IPS-18a (cell line): ENCODE measurements around the gene SYNE4.

Source experiments
- H3K27ac ChIP-seq: one replicate; pipeline ENCODE4 v1.5.1; 2013; ENCODE audit warnings: low read length
- H3K27me3 ChIP-seq: one replicate; pipeline ENCODE4 v1.6.1; 2013; ENCODE audit warnings: mild to moderate bottlenecking, low read length; ENCODE audit not compliant: control insufficient read depth, insufficient read depth
- H3K36me3 ChIP-seq: one replicate; pipeline ENCODE4 v1.6.1; 2013; ENCODE audit warnings: low read depth, low read length; ENCODE audit not compliant: control insufficient read depth
- H3K4me1 ChIP-seq: one replicate; pipeline ENCODE4 v1.6.1; 2013; ENCODE audit warnings: low read depth, low read length; ENCODE audit not compliant: control insufficient read depth
- H3K4me3 ChIP-seq: one replicate; pipeline ENCODE4 v1.5.1; 2013; ENCODE audit warnings: low read length
- H3K9ac ChIP-seq: one replicate; pipeline ENCODE4 v1.6.1; 2013; ENCODE audit warnings: mild to moderate bottlenecking, low read length, moderate library complexity
- H3K9me3 ChIP-seq: one replicate; pipeline ENCODE4 v1.6.1; 2013; ENCODE audit warnings: low read depth, low read length; ENCODE audit not compliant: control insufficient read depth

The SYNE4 gene, protein sequence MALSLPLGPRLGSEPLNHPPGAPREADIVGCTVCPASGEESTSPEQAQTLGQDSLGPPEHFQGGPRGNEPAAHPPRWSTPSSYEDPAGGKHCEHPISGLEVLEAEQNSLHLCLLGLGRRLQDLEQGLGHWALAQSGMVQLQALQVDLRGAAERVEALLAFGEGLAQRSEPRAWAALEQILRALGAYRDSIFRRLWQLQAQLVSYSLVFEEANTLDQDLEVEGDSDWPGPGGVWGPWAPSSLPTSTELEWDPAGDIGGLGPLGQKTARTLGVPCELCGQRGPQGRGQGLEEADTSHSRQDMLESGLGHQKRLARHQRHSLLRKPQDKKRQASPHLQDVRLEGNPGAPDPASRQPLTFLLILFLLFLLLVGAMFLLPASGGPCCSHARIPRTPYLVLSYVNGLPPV

DNA sequence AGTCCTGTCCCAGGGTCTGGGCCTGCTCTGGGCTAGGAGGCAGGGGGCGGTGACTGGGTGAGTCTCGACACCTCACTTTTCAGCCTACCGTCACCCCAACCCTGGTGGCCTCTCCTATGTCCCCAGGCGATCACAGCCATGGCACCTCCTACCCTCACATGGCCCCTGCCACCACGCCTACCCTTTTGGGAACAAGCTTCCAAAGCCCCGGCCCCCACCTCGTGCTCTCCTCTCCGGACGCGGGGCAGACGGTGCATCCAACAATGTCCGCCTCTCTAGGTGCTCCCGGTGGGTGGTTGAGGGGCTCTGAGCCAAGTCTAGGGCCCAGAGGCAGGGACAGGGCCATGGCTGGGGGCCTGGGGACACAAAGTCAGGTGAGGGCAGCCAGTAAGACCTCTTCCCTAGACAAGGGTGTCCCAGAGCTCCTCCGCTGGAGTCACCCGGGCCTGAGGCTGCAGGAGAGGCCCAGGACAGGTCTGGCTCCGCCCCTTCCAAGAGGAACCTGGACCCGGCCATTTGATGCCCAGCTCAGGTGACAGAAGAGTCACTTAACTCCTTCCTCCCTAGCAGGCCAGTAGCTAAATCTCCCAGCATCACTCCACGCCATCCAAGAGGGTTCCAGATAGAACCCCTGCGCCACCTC lies at the start of gene SYNE4:
SYNE4 (minus strand) TSS at position 478 of the 643 bp plus-strand sequence; CDS start at position 346, 132 bp downstream.
- no peak within 1 kb of the TSS for H3K27ac ChIP-seq
- H3K27me3 ChIP-seq, result no peaks in the 10 kb centered on the region
- peak within 1 kb of the TSS; percentile 39 for H3K9ac ChIP-seq
- H3K36me3 ChIP-seq, result peaks cover 3% of the 10 kb centered on the region
- no peaks in the 10 kb centered on the region for H3K9me3 ChIP-seq
- peak within 1 kb of the TSS; percentile 72 for H3K4me3 ChIP-seq
- no peaks in the 10 kb centered on the region for H3K4me1 ChIP-seq

DNA sequence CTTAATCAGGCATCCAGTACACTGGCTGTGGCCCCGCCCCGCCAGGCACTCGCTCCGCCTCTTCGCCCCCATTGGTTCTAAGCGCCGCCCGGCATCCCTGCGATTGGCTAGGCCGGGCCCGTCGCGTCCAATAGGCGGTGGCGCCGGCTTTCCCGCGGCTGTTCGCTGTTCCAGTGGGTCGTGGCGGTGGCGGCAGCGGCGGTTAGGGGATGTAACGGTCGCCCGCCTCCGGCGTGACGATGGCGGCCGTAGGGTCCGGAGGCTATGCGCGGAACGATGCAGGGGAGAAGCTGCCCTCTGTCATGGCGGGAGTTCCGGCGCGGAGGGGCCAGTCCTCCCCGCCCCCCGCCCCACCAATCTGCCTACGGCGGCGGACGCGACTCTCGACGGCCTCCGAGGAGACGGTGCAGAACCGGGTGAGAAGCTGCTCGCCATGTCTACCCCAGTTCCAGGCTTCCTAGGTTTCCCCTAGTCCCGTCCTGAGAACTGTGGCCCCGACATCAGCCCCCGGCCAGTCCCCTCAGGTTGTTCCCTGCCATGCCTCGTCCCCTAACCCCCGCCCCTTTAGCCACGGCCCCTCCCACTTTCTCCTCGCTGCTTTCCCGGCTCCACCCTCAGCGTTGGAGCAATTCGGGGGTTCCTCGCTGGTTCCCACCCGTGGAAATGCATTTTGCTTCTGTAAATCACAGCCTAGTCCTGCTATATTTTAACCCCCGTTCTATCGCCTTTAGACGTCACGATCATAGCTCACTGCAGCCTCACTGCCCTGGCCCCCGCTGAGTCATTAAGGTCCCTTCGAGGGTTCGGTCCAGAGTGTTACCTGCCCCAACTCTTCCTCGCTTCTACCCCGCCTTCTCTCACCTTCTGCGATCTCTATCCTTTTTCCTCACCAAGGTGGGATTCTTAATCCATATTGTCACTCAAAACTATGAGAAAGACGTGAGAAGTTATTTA lies 46.4 kb upstream of the SYNE4 start, which contains the start of gene WDR62:
WDR62 (plus strand) TSS at position 165 of the 954 bp plus-strand sequence; CDS start at position 240, 75 bp downstream.
- H3K27me3 ChIP-seq, result no peaks in the 10 kb centered on the region
- peak within 1 kb of the TSS; percentile 59 for H3K9ac ChIP-seq
- H3K9me3 ChIP-seq, result no peaks in the 10 kb centered on the region
- peak within 1 kb of the TSS; percentile 67 for H3K27ac ChIP-seq
- peaks cover 12% of the 10 kb centered on the region for H3K4me1 ChIP-seq
- peaks cover 7% of the 10 kb centered on the region for H3K36me3 ChIP-seq
- peak within 1 kb of the TSS; percentile 92 for H3K4me3 ChIP-seq

DNA sequence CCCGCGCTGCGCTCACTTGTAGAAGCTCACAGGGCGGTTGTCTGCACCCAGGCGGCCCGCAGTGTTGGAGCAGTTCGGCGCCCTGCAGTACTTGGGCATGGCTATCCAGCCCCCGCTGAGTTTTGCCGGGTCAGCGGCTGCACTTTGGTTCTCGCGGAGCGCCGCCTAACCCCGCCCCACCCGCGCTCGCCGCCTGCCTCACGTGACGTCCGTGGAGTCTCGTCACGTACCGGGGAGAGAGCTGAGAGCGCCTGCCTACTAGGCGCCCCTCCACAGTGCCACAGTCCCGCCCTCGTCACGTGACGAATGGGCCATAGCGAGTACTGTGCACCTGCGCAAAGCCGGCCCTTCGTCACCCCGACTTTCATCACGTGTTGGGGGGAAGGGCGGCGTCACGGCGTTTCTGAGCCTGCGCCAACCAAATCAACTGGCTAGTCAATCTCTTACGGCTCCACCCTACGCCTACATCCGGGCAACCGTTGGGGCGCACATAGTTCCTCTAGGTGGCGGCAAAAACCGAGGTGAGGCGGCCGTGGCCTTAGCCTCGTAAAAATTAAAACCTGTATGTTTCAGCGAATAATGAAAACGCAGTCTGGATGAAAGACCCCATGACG lies 45.6 kb upstream of the SYNE4 start, which contains the start of gene THAP8:
THAP8 (minus strand) TSS at position 167 of the 614 bp plus-strand sequence; CDS start at position 99, 68 bp downstream.
- H3K27me3 ChIP-seq, result no peaks in the 10 kb centered on the region
- H3K4me1 ChIP-seq, result peaks cover 12% of the 10 kb centered on the region
- peak within 1 kb of the TSS; percentile 59 for H3K9ac ChIP-seq
- H3K27ac ChIP-seq, result peak within 1 kb of the TSS; percentile 67
- no peaks in the 10 kb centered on the region for H3K9me3 ChIP-seq
- H3K4me3 ChIP-seq, result peak within 1 kb of the TSS; percentile 92
- H3K36me3 ChIP-seq, result no peaks in the 10 kb centered on the region

DNA sequence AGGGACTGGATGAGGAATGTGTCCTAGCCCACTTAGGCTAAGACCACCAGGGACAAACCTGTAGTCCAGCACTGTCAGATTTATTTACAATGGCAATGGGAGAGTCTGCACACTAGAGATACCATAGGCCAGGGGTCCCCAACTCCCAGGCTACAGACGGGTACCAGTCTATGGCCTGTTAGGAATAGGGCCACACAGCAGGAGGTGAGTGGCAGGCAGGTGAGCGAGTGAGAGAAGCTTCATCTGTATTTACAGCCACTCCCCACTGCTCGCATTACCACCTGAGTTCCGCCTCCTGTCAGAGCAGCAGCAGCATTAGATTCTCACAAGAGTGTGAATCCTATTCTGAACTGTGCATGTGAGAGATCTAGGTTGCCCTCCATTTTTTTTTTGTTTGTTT lies 43.0 kb upstream of the SYNE4 start:
- Histone ChIP-seq H3K4me3 (no peak overlapping the region), H3K9ac (no peak overlapping the region)

DNA sequence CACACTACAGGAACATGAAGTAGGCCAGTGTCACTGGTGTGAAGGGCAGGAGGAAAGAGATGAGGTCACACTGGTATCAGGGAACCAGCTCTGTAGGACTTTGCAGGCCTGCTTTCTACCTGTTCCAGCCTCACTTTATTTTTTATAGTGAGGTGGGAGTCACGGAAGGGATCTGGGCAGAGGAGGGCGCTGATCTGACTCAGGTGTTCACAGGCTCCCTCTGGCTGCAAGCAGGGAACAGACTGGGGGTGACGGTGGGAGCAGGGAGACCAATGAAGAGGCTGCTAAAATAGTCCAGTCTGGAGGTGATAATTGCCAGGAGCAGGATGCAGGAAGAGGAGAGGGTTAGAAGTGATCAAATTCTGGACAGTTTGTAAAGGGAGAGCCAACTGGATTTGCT lies 42.6 kb upstream of the SYNE4 start:
- H3K4me3 ChIP-seq, result no peak overlapping the region
- H3K36me3 ChIP-seq, result no peaks in the 10 kb centered on the region
- H3K9ac ChIP-seq, result no peak overlapping the region
- no peaks in the 10 kb centered on the region for H3K9me3 ChIP-seq
- H3K4me1 ChIP-seq, result peaks cover 12% of the 10 kb centered on the region
- no peak overlapping the region for H3K27ac ChIP-seq
- H3K27me3 ChIP-seq, result no peaks in the 10 kb centered on the region

More for the DNA sequence above, 43.0 kb upstream of the SYNE4 start:
- no peaks in the 10 kb centered on the region for H3K27me3 ChIP-seq
- no peak overlapping the region for H3K27ac ChIP-seq
- no peaks in the 10 kb centered on the region for H3K9me3 ChIP-seq
- H3K4me1 ChIP-seq, result peaks cover 12% of the 10 kb centered on the region
- no peaks in the 10 kb centered on the region for H3K36me3 ChIP-seq

DNA sequence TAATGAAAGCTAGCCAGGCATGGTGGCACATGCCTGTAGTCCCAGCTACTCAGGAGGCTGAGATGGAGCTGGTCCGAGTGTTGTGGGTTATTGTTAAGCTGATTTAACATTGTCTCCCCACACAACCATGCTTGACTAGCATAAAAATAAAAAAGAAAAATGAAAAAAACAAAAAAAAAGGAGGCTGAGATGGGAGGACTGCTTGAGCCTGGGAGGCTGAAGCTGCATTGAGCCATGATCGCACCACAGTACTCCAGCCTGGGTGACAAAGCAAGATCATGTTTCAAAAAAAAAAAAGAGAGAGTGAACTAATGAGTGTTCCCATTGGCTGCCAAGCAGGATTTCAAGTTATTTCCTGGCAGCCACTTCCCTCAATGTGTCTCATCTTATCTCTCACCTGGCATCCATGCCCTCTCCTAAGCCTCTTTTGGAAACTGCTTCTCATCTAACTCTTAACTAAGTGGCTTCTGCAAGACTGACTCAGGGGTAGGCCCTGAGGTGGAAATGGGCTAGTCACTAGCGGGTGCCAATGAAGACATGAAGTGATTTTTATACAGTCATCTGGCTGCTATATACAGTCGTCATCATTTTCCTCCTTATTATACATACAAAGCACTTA lies 40.6 kb upstream of the SYNE4 start:
- no peak overlapping the region for H3K9ac ChIP-seq
- no peak overlapping the region for H3K4me3 ChIP-seq
- H3K4me1 ChIP-seq, result peaks cover 8% of the 10 kb centered on the region
- no peaks in the 10 kb centered on the region for H3K9me3 ChIP-seq
- H3K27me3 ChIP-seq, result no peaks in the 10 kb centered on the region
- H3K36me3 ChIP-seq, result no peaks in the 10 kb centered on the region
- H3K27ac ChIP-seq, result no peak overlapping the region

DNA sequence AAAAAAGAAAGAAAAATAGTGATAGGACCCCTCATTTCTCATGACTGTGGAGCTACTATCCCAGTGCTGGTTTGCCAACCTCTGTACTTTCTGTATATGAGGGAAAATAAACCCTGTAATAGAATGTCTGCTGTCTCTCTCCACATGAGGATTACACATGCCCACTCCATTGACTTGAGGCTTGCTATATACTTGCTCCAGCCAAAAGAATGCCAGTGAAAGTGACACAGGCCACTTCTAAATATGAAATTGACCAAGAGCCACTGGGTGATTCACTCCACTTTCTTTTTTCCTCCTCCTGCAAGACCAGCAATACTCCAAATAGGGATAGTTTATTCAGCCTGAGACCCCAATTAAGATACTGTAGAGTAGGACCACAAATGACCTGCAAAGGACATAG lies 39.2 kb upstream of the SYNE4 start:
- Histone ChIP-seq H3K27me3 (no peaks in the 10 kb centered on the region), H3K4me3 (no peak overlapping the region), H3K27ac (no peak overlapping the region), H3K36me3 (no peaks in the 10 kb centered on the region), H3K4me1 (peaks cover 4% of the 10 kb centered on the region), H3K9ac (no peak overlapping the region), H3K9me3 (no peaks in the 10 kb centered on the region)

DNA sequence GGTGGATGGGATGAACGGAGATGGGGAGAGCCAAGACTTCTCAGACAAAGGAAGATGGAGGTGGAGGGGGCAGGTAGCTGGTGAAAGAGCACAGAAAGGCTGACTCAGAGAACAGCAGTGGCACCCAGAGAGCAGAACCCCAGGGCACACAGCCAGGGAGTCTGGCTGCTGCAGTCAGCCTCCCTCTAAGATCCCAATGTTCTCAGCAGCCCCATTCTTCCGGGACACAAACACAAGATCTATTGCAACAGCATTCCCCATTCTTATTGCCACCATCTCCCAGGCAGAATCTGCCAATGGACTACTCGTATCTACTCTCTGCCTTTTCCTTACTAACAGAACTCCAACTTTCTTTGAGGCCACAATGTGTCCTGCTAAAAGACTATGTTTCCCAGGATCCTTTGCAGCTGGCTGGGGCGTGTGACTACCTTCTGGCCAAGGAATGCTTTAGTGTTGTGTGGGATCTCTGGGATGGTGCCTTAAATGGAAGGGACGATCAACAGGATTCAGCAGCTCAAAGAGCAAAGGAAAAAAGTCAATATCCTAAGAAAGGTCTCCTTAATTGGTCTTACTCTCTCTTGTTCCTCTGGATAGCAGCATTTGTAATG lies 37.9 kb upstream of the SYNE4 start:
- no peaks in the 10 kb centered on the region for H3K36me3 ChIP-seq
- no peak overlapping the region for H3K27ac ChIP-seq
- H3K9ac ChIP-seq, result no peak overlapping the region
- H3K4me3 ChIP-seq, result no peak overlapping the region
- peaks cover 2% of the 10 kb centered on the region for H3K4me1 ChIP-seq
- H3K9me3 ChIP-seq, result no peaks in the 10 kb centered on the region
- no peaks in the 10 kb centered on the region for H3K27me3 ChIP-seq

DNA sequence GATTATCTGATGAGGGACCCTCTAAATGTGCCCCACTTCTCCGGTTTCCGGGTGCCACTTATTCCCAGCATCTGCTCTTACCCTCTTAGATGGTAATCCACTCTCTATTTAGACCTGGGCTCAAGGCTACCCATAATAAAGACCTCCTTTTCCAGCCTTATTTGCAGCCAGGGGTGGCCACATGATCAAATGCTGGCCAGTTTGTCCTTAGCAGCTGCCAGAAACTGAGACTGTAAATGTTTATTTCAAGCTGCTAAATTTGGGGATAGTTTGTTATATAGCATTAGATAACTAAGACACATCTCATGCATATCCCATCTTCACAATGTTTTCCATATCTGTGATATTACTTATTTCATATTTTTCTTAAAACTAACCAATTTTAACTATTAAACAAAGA lies 35.3 kb upstream of the SYNE4 start:
- H3K27ac ChIP-seq, result no peak overlapping the region
- no peaks in the 10 kb centered on the region for H3K4me1 ChIP-seq
- no peaks in the 10 kb centered on the region for H3K27me3 ChIP-seq

DNA sequence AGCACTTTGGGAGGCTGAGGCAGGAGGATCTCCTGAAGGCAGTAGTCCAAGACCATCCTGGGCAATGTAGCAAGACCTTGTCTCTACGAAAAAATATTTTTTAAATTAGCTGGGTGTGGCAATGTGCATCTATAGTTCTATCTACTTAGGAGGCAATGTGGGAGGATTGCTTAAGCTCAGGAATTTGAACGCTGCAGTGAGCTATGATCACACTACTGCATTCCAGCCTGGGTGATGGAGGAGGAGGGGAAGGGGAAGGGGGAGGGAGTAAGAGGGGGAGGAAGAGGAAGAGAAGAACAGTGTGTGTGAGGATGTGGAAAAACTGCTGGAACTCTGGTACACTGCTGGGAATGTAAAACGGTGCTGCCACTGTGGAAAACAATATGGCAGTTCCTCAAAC lies 33.2 kb upstream of the SYNE4 start:
- no peaks in the 10 kb centered on the region for H3K4me1 ChIP-seq
- no peaks in the 10 kb centered on the region for H3K27me3 ChIP-seq
- H3K36me3 ChIP-seq, result no peaks in the 10 kb centered on the region
- no peak overlapping the region for H3K9ac ChIP-seq
- H3K9me3 ChIP-seq, result no peaks in the 10 kb centered on the region
- no peak overlapping the region for H3K27ac ChIP-seq
- H3K4me3 ChIP-seq, result no peak overlapping the region

More for the DNA sequence above, 35.3 kb upstream of the SYNE4 start:
- Histone ChIP-seq H3K9ac (no peak overlapping the region), H3K36me3 (no peaks in the 10 kb centered on the region), H3K9me3 (no peaks in the 10 kb centered on the region), H3K4me3 (no peak overlapping the region)
